COLO668 (cell line): ENCODE results near the gene TRPC4AP.
"Not testable (repeated sequence)": the region's sequence is repeated elsewhere in the genome, so short reads cannot be mapped to it uniquely, and the experiment has no call there.

ENCODE experiments used
- DNase-seq: peaks from one replicate; lab custom pipeline; 2025; ENCODE audit not compliant: unreplicated experiment; lab: John Stamatoyannopoulos, UW

The TRPC4AP gene

GRCh38 chr20:35060168-35060567 lies 32.4 kb downstream of the TRPC4AP start:
- DNase-seq: no peak

DNA sequence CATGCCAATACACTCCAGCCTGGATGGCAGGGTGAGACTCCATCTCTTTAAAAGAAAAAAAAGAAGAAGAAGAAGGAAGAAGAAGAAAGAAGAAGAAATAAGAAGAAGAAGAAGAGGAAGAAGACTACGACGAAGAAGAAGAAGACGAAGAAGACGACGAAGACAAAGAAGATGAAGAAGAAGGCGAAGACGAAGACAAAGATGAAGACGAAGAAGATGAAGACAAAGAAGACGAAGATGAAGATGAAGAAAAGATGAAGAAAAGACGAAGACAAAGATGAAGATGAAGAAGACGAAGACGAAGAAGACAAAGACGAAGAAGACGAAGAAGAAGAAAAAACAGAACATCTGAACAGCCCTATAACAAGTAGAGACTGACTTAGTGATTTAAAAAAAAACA lies 33.0 kb downstream of the TRPC4AP start:
- DNase-seq: no peak

GRCh38 chr20:35059110-35059509 lies 33.5 kb downstream of the TRPC4AP start:
- no peak for DNase-seq

DNA sequence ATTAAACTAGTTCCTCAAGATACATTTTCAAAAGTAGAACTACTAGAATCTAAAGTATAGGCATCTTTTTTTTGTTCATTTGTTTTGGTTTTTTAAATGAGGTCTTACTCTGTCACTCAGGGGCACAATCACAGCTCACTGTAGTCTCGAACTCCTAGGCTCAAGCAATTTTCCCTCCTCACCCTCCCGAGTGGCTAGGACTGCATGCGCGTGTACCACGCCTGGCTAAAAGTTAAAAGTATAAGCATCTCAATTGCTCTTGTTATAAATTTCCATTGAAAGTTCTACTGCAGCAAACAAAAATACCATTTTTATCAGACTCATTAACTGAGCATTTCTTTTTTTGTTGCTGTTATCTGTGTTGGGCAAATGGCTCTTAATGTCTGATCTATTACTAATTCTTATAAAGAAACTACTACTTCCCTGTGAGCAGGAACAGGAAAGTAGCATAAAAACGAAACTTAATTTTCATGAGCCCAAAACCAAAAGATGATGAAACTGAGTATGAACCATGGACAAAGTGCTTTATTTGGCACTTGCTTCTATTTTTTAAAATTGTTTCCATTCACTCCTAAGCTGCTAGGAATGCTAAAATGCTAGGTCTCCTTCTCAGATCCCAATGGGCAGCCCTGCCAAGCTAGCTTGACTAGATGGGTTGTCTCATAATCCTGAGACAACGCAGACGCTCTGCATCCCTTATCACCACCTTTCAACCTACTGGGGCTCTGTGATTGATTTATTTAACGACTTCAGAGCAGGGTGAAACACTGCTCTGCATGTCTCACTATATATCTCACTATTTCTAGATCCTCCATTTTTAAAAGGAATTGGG lies 36.9 kb downstream of the TRPC4AP start:
- no peak for DNase-seq

- no peak for DNase-seq
Measured at GRCh38 chr20:35054814-35055213, 37.8 kb downstream of the TRPC4AP start.

DNA sequence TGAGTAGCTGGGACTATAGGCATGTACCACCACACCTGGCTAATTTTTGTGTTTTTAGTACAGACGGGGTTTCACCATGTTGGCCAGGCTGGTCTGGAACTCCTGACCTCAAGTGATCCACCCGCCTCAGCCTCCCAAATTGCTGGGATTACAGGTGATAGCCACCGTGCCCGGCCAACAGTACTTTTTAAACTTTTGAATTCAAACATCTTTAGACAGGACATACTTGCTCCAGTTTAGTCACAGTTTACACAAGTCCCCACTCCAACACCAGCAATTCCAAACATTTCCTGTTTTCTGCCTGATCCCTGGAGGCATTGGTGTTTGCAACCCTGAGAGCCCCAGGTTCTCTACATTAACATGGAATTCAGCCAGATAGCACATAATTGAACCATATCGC lies 40.0 kb downstream of the TRPC4AP start:
- not testable (repeated sequence) for DNase-seq

DNA sequence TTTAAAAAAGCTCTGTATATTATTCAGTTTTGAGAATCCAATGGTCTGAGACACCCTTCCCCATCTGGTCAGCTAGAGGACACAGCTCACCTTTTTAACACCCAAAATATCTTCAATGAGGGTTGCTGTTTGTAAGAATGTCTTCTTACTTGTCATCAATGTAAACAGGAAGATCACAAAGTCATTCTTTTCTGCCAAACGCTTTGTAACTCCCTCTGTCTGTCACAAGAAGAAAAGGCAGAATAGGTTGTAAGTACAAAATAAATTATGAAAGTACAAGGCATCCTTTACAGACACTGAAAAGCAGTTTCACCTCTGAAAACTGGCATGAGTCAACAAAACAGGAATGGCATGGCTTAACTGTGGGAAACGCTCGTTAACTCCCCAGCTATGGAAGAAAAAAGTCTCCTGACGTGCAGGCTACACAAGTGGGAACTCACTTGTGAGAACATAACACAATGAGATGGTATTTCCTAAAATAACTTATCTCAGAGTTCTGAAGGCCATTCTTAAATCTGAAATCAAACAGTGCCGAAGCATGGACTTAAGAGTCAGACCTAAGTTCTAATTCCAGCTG lies 42.7 kb downstream of the TRPC4AP start:
- DNase-seq: no peak

- no peak for DNase-seq
Measured at GRCh38 chr20:35048739-35049138, 43.9 kb downstream of the TRPC4AP start.

- DNase-seq: no peak
Measured at GRCh38 chr20:35042268-35042667, 50.3 kb downstream of the TRPC4AP start.

DNA sequence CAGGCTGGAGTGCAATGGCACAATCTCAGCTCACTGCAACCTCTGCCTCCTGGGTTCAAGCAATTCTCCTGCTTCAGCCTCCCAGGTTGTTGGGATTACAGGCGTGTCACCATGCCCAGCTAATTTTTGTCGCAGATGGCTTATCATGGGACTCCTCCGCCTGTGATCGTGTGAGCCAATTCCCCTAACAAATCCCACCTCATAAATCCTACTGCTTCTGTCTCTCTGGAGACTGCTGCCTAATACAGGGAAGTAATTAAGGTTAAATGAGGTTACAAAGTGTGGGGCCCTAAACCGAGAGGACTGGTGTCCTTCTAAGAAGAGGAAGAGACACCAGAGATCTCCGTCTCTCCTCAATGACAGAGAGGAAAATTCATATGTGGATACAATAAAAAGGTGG lies 52.0 kb downstream of the TRPC4AP start:
- DNase-seq: no peak

- no peak for DNase-seq
Measured at GRCh38 chr20:35039846-35040489, 52.6 kb downstream of the TRPC4AP start.

GRCh38 chr20:35039146-35039545 lies 53.5 kb downstream of the TRPC4AP start:
- DNase-seq: no peak

DNA sequence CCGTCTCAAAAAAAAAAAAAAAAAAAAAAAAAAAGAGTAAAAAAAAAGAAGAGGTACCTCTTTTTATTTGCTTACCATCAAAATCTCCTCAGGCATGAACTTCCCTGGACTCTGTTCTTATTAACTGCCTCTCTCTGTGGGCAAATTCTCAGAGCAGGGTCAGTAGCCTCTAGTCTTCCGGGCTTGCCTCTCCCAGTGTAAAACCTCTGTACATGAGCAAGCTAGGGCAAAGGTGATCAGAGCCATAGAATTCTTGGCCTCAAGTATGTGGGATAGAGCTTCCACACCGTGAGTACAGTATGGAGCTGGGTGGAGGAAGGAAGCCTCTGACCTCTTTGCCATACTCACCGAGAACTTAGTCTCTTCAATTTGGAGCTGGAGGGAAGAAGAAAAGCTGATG lies 58.5 kb downstream of the TRPC4AP start:
- no peak for DNase-seq

GRCh38 chr20:35030136-35030535 lies 62.5 kb downstream of the TRPC4AP start:
- DNase-seq: no peak

DNA sequence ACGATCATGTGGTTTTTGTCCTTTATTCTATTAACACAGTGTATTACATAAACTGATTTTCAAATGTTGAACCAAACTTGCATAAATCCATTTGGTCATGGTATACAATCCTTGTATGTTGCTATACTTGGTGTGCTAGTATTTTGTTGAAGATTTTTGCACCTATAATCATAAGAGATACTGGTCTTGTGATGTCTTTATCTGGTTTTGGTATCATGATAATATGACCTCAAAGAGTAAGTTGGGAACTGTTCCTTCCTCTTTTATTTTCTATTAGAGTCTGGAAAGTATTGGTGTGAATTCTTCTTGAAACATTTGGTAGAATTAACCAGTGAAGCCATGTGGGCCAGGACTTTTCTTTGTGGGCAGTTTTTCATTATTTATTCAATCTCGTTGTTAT lies 65.3 kb downstream of the TRPC4AP start:
- DNase-seq: no peak

DNA sequence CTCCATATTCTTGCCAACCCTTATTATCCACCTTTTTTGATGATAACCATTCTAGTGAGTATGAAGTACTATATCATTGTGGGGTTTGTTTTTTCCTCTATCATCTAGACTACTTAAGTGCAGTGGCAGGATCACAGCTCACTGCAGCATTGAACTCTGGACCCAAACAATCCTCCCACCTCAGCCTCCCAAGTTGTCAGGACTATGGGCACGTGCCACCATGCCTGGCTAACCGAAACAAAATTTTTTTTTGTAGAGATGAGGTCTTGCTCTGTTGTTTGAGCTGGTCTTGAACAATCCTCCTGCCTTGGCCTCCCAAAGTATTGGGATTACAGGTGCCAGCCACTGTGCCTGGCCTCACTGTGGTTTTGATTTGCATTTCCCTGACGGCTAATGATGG lies 67.5 kb downstream of the TRPC4AP start:
- DNase-seq: no peak

DNA sequence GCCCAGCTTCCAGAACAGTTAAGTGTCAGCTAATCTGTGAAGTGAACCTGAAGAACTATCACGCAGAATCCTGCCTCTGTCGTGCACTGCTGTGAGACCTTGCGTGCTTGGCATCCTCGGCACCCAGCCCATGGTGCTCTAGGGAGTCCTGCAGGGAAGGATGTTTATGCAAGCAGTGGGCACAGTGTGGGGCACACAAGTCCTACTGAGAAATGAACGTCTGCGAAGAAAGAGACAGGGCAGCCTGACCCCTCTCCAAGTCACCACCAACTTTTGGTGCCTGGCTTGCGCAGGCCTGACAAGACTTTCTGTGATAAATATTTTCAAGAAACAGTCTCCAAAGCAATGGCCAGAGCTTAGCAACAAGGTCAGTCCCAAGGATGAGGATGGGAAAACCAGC lies 69.0 kb downstream of the TRPC4AP start:
- DNase-seq: no peak

DNA sequence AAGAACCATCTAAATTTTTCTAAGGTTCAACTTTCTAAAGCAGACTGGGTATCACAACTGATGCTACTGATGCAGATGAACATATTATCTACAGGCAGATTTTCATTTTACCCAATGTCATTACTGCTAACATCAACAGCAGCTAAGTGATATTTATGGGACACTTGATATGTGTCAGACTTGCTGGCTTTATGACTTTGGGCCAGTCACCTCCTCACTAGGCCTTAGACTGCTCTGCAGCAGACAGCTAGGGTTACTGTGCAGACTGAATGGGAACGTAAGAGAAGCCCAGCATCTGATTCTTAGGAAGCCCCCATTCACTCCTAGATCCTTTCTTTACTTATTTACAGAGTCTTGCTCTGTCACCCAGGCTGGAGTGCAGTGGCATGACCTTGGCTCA lies 70.8 kb downstream of the TRPC4AP start:
- DNase-seq: no peak

- DNase-seq: no peak
Measured at GRCh38 chr20:35021063-35021462, 71.5 kb downstream of the TRPC4AP start.

DNA sequence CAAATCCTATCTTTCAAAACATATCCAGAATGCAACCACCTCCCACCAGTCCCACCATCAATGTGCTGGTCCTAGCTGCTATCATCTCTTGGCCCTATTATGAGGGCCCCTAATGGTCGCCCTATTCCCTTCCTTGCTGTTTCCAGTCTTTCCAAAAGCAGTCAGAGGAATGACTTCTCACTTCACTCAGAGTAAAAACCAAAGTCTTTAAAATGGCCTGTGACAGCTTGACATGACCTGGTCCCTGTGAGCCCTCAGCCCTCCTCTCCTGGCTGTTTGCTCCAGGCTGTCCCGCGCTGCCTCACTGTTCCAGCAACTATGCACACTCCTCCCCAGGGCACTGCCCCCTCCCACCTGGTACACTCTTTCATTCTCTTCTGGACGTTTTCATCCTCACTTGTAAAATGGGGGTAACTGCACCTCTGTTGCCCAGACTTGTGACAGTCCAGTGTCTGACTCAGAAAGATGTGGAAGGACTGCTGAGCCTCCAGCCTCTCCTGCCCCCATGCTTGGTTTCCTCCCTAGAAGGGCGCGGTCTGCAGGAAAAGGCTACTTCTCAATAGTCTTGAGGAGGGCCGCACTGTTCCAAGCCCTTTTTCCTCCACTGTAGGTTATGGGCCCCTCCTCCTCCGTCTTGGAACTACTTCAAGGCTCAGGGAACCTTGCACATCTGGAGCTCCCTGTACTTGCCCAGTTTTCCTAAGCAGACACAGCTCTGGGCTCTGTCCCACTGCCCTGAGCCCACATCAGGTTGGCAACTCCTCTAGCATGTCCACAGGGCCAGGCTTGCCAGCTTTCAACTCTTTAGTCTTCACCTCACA lies 72.3 kb downstream of the TRPC4AP start:
- no peak for DNase-seq

DNA sequence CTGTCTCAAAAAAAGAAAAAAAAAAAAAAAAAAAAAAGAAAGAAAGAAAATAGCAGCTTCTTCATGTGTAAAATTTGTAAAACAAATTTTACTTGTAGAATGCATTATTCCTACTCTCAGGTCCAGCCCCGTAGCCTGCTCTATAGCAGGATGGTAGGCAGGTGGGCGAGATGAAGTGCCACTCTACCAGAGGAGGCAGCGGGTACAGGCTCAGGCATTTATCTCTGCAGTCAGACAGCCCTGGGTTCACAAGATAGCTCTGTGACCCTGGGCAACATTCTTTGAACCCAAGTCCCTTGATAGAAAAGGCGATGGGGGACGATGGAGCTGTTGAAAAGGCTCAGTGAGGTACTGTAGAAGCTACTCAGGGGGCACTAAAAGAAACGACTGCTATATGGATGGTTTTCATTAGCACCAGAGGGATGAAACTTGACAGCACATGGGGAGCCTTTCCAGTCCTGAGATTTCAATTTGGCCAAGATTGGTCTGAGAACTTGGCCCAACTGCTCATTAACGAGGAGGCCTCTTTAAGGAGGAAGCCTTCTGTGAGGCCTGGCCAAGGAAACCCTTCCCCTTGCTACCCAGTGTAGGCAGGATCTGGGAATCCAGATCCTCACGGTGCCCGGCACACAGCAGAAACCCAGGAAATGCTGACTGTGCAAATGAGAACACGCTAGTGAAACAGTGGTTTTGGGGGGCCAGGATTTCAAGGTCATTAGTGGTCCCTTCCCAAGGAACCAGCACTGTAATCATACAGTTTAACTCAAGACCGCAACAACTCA lies 73.8 kb downstream of the TRPC4AP start:
- no peak for DNase-seq
